GM21528 (cell line): Measurements from ENCODE around the gene RFT1.

ENCODE experiments used
- ATAC-seq: cut with Tn5 transposase; IDR thresholded peaks from one replicate; pipeline ENCODE4 v1.9.1; 2021; ENCODE audit warnings: mild to moderate bottlenecking, moderate library complexity; ENCODE audit not compliant: unreplicated experiment, low FRiP score

Gene RFT1

DNA sequence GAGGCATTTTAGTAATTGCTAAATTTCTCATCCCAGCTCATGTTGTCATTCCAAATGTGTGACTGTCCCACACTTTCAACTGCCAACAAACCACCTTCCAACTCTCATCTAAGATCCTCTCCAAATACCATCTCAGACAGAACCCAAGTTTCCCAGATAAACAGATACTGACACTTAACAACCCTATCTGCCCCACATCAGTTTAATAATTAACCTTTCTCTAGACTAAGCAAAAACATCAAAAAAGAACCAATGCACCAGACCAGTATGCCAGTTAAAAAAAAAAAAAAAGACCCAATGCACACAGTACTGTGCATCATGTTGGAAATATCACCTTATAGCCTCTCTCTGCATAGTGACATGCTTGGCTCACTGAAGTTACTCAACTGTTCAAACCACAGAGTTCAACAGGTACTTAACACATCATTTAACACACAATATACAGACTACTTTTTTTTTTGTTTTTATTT lies 89.8 kb downstream of the RFT1 start:
- ATAC-seq = no peak

DNA sequence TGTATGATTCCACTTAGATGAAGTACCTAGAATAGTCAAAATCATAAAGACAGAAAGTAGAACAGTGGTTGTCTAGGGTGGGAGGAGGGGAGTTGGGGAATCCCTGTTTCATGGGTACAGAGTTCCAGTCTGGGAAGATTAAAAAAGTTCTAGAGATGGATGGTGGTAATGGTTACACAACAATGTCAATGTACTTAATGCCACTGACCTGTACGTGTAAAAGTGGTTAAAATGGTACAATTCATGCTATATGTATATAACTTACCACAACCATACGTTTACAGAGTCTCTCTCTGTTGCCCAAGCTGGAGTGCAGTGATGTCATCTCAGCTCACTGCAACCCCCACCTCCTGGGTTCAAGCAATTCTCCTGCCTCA lies 90.9 kb downstream of the RFT1 start:
- ATAC-seq = no peak

DNA sequence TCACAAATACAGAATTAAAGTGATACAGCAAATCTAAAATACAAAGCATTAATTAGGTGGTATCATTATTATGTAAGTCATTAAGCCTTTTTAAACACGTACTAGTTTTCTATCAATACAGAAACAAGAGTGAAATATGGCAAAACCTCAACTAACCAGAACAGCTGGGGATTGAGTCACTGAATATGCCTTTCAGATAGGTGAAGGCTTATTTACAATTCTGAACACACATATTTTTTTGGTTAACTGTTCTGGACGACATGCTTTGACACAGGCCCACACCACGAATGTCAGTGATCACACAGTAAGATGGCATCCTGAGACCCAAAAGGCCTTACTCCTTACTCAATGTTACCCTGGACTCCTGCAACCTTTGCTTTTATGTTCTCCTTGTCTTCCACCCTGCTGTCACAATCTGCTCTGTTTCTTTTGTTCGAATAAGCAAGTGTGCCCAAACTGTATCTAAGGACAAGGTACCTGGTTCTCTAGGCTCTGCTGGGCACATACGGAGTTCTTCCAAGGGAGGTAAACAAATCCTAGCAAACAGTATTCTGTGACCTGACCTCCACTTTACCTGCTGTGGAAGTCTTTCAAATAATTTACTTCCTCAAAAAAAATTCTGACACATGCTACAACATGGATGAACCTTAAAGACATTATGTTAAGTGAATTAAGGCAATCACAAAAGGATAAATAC lies 91.4 kb downstream of the RFT1 start:
- no peak for ATAC-seq
